ENCODE data around the gene SHROOM3. TPM values are rescaled to one million over a fixed set of nuclear protein-coding genes. Genes with fewer than 3 reads are reported as not detected.

Gene SHROOM3
- total and polyA plus RNA-seq, 2 experiments from 2014 or later: 11.3 to 73.5 TPM

DNA sequence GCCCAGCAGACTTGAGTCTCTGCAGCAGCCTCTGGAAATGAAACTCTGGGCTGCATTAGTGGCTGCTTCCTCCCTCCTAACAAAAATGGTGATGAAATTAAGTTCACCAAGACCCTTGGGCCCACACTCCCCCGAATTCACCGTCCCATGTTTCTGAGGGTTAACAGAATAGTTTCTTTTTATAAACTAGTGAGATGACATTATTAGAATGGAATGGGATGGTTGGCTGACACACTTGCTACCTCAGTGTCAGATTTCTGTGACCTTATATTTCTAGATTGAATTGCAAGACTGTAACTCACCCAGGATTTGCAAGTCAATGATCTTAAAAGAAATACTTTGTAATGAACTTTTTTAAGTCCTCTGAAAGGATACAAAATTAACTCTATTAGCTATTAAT is 127.1 kb downstream of the SHROOM3 start:
- no peak overlapping the region for H2AFZ ChIP-seq
- H3K4me1 Mint-ChIP-seq: peaks cover 48% of the 10 kb centered on the region
- ATAC-seq: no peak

More for the DNA sequence above, 127.1 kb downstream of the SHROOM3 start:
- DNase-seq (ENCODE audit: low spot score): no peak
- Histone ChIP-seq H3K27ac (ENCODE audit: low read depth) (no peak overlapping the region), H3K4me1 (ENCODE audit: insufficient read depth) (peaks cover 34% of the 10 kb centered on the region), H3F3A (replicated peaks; ENCODE audit: low read depth) (no peaks in the 10 kb centered on the region), H3K4me3 (no peak overlapping the region), H3K27me3 (ENCODE audit: insufficient read depth) (no peaks in the 10 kb centered on the region), H3K4me2 (no peak overlapping the region), H4K20me1 (replicated peaks; ENCODE audit: insufficient read depth) (no peaks in the 10 kb centered on the region), H3K79me2 (replicated peaks; ENCODE audit: insufficient read depth) (no peaks in the 10 kb centered on the region), H3K36me3 (ENCODE audit: insufficient read depth) (no peaks in the 10 kb centered on the region), H3K9me2 (ENCODE audit: insufficient read depth) (no peaks in the 10 kb centered on the region)
- no peaks in the 10 kb centered on the region for H3K27me3 Mint-ChIP-seq (ENCODE audit: insufficient read depth, low read depth, poor library complexity)
- no peaks in the 10 kb centered on the region for H3K36me3 Mint-ChIP-seq (ENCODE audit: low read depth)
- no peaks in the 10 kb centered on the region for H3K9me3 Mint-ChIP-seq
- H3K27ac Mint-ChIP-seq: 0 out of 2 replicates have a peak overlapping the region, but pooled peaks have one; percentile 16
- TF ChIP-seq EZH2 (IDR thresholded peaks at IDR 0.05; ENCODE audit: low read depth, unreplicated experiment) (no peak), ZNF462 (CRISPR knock-in tag; IDR thresholded peaks at IDR 0.05) (no peak), JUNB (IDR thresholded peaks at IDR 0.05; ENCODE audit: unreplicated experiment) (no peak), NANOG (IDR thresholded peaks at IDR 0.05; ENCODE audit: borderline replicate concordance) (no peak), STAT1 (IDR thresholded peaks at IDR 0.05; ENCODE audit: unreplicated experiment) (no peak), POLR2AphosphoS5 (IDR thresholded peaks at IDR 0.05; ENCODE audit: low read depth) (no peak), CREB1 (CRISPR knock-in tag; IDR thresholded peaks at IDR 0.05; ENCODE audit: low read depth) (no peak), ZNF331 (CRISPR knock-in tag; IDR thresholded peaks at IDR 0.05; ENCODE audit: low read depth) (no peak), ZNF114 (CRISPR knock-in tag; IDR thresholded peaks at IDR 0.05) (no peak), EZH2phosphoT487 (IDR thresholded peaks at IDR 0.05; ENCODE audit: unreplicated experiment) (no peak), CTCF (conservative IDR thresholded peaks at IDR 0.05; ENCODE audit: low read depth in 2 of 2) (no peak)
- TF ChIP-seq, protein P1, sequence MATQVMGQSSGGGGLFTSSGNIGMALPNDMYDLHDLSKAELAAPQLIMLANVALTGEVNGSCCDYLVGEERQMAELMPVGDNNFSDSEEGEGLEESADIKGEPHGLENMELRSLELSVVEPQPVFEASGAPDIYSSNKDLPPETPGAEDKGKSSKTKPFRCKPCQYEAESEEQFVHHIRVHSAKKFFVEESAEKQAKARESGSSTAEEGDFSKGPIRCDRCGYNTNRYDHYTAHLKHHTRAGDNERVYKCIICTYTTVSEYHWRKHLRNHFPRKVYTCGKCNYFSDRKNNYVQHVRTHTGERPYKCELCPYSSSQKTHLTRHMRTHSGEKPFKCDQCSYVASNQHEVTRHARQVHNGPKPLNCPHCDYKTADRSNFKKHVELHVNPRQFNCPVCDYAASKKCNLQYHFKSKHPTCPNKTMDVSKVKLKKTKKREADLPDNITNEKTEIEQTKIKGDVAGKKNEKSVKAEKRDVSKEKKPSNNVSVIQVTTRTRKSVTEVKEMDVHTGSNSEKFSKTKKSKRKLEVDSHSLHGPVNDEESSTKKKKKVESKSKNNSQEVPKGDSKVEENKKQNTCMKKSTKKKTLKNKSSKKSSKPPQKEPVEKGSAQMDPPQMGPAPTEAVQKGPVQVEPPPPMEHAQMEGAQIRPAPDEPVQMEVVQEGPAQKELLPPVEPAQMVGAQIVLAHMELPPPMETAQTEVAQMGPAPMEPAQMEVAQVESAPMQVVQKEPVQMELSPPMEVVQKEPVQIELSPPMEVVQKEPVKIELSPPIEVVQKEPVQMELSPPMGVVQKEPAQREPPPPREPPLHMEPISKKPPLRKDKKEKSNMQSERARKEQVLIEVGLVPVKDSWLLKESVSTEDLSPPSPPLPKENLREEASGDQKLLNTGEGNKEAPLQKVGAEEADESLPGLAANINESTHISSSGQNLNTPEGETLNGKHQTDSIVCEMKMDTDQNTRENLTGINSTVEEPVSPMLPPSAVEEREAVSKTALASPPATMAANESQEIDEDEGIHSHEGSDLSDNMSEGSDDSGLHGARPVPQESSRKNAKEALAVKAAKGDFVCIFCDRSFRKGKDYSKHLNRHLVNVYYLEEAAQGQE (IDR thresholded peaks at IDR 0.05; ENCODE audit: unreplicated experiment): no peak
- TF ChIP-seq, protein P2, sequence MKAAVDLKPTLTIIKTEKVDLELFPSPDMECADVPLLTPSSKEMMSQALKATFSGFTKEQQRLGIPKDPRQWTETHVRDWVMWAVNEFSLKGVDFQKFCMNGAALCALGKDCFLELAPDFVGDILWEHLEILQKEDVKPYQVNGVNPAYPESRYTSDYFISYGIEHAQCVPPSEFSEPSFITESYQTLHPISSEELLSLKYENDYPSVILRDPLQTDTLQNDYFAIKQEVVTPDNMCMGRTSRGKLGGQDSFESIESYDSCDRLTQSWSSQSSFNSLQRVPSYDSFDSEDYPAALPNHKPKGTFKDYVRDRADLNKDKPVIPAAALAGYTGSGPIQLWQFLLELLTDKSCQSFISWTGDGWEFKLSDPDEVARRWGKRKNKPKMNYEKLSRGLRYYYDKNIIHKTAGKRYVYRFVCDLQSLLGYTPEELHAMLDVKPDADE (IDR thresholded peaks at IDR 0.05): no peak
- H3K4me3 Mint-ChIP-seq: no peak overlapping the region

All from GM23338 (cell line).